ENCODE measurements around the gene RBM23.

DNA sequence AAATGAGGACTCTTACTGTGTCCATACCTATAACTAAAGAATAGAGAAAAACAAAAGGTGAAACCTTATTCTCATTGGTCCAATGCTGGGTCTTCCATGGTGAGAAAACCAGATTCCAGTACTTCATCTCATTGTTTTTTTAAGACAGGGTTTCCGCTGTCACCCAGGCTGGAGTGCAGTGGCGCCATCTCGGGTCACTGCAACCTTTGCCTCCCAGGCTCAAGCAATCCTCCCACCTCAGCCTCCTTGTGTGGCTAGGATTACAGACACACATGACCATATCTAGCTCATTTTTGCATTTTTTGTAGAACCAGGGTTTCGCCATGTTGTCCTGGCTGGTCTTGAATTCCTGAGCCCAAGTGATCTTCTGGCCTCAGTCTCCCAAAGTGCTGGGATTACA is 13.3 kb downstream of the RBM23 start:
- TF ChIP-seq, protein P1, sequence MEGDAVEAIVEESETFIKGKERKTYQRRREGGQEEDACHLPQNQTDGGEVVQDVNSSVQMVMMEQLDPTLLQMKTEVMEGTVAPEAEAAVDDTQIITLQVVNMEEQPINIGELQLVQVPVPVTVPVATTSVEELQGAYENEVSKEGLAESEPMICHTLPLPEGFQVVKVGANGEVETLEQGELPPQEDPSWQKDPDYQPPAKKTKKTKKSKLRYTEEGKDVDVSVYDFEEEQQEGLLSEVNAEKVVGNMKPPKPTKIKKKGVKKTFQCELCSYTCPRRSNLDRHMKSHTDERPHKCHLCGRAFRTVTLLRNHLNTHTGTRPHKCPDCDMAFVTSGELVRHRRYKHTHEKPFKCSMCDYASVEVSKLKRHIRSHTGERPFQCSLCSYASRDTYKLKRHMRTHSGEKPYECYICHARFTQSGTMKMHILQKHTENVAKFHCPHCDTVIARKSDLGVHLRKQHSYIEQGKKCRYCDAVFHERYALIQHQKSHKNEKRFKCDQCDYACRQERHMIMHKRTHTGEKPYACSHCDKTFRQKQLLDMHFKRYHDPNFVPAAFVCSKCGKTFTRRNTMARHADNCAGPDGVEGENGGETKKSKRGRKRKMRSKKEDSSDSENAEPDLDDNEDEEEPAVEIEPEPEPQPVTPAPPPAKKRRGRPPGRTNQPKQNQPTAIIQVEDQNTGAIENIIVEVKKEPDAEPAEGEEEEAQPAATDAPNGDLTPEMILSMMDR (conservative IDR thresholded peaks at IDR 0.05; ENCODE audit: low read depth, low read length), result no peak
- no peak for TF ChIP-seq EZH2 (IDR thresholded peaks at IDR 0.05; ENCODE audit: borderline replicate concordance, low read depth, low read length, poor library complexity, severe bottlenecking)
